Uterus (tissue), 4 donors: ENCODE measurements around the gene HAUS5. TPM values are rescaled to one million over a fixed set of nuclear protein-coding genes. Genes with fewer than 3 reads are reported as not detected.

ENCODE experiments used
- DNase-seq, 2 donors: peaks; one replicate each; pipeline ENCODE4 v3.0.0-alpha.2; 2019 to 2020
- H3K27ac ChIP-seq, 2 donors: fragments of 200-600 bp; sonication (generic); 1 replicate in 1 of 2; 2 replicates in 1 of 2; pipeline ENCODE4 v1.5.1; 2016 to 2018
- H3K27me3 ChIP-seq, 2 donors: fragments of 200-600 bp; sonication (generic); one replicate each; pipeline ENCODE4 v1.5.1; 2018 to 2019; ENCODE audit warnings: control low read depth in 1 of 2
- H3K36me3 ChIP-seq, 2 donors: fragments of 200-600 bp; sonication (generic); one replicate each; pipeline ENCODE4 v1.5.1; 2019; ENCODE audit warnings: control low read depth in 1 of 2
- H3K4me1 ChIP-seq, 2 donors: fragments of 200-600 bp; sonication (generic); one replicate each; pipeline ENCODE4 v1.5.1; 2018 to 2019; ENCODE audit warnings: control low read depth in 1 of 2
- H3K4me3 ChIP-seq, 2 donors: fragments of 200-600 bp; sonication (generic); 1 replicate in 1 of 2; 2 replicates in 1 of 2; pipeline ENCODE4 v1.5.1; 2018 to 2019; ENCODE audit warnings: mild to moderate bottlenecking in 1 of 2
- H3K9me3 ChIP-seq, 2 donors: fragments of 200-600 bp; sonication (generic); one replicate each; pipeline ENCODE4 v1.5.1; 2019; ENCODE audit warnings: control low read depth in 1 of 2
- CTCF ChIP-seq, 4 experiments: fragments of 200-600 bp in 2 of 4; fragments of 450-650 bp in 2 of 4; sonication (generic) in 2 of 4; IDR thresholded peaks; one replicate each; pipeline ENCODE4 v1.5.1; 2016 to 2019; ENCODE audit warnings: antibody characterized with exemption in 4 of 4, mild to moderate bottlenecking in 2 of 4, moderate library complexity in 1 of 4
- POLR2A ChIP-seq, 2 donors: fragments of 450-650 bp; IDR thresholded peaks; one replicate each; pipeline ENCODE4 v1.6.1; 2016; ENCODE audit warnings: antibody characterized with exemption in 2 of 2, mild to moderate bottlenecking in 1 of 2, moderate library complexity in 1 of 2
- intact Hi-C: fragments of 100-400 bp; cut with DNase I; formaldehyde crosslinking; loops from one replicate; pipeline ENCODE4 v1.15.1; 2023; ENCODE audit warnings: low total_unique reads
- total RNA-seq, 4 donors: library from RNA; depleted of rRNA in 3 of 4; stranded (reverse); fragments of >200 nt in 3 of 4; gene quantifications; one replicate each; pipeline versions ENCODE4 v1.1.0 to v1.2.4, GENCODE V29; 2014 to 2023
- donor health status: DM: yes; HTN: yes; CAD: no.

Gene HAUS5
- total RNA-seq, 4 donors from 2014 or later = 6.1 to 37.9 (median 17.7) TPM

- TF ChIP-seq POLR2A (IDR thresholded peaks at IDR 0.05) = no peak
- no peak for TF ChIP-seq CTCF (IDR thresholded peaks at IDR 0.05)
Measured at GRCh38 chr19:35633727-35634440, 21.3 kb downstream of the HAUS5 start.

GRCh38 chr19:35636651-35637050 lies 24.1 kb downstream of the HAUS5 start:
- intact Hi-C loops = no loop called here
- Histone ChIP-seq H3K27ac (no peak overlapping the region), H3K36me3 (no peaks in the 10 kb centered on the region), H3K4me3 (no peak overlapping the region), H3K9me3 (no peaks in the 10 kb centered on the region), H3K27me3 (no peaks in the 10 kb centered on the region), H3K4me1 (no peaks in the 10 kb centered on the region)
- no peak for DNase-seq
- TF ChIP-seq POLR2A (IDR thresholded peaks at IDR 0.05) (no peak), CTCF (IDR thresholded peaks at IDR 0.05) (no peak)

More at GRCh38 chr19:35633727-35634440, 21.3 kb downstream of the HAUS5 start:
- H3K4me1 ChIP-seq = peaks cover 5 to 6% of the 10 kb centered on the region in 2 donors
- no peaks in the 10 kb centered on the region for H3K27me3 ChIP-seq
- H3K4me3 ChIP-seq = no peak overlapping the region
- no peaks in the 10 kb centered on the region for H3K36me3 ChIP-seq
- DNase-seq = no peak
- intact Hi-C loops = no loop called here
- no peaks in the 10 kb centered on the region for H3K9me3 ChIP-seq
- H3K27ac ChIP-seq = no peak overlapping the region

- Histone ChIP-seq H3K36me3 (no peaks in the 10 kb centered on the region), H3K4me3 (no peak overlapping the region), H3K4me1 (no peaks in the 10 kb centered on the region), H3K9me3 (no peaks in the 10 kb centered on the region), H3K27me3 (no peaks in the 10 kb centered on the region), H3K27ac (no peak overlapping the region)
- no peak for TF ChIP-seq CTCF (IDR thresholded peaks at IDR 0.05)
- TF ChIP-seq POLR2A (IDR thresholded peaks at IDR 0.05) = no peak
- DNase-seq = no peak
- intact Hi-C loops = no loop called here
Measured at GRCh38 chr19:35637165-35637564, 24.6 kb downstream of the HAUS5 start.

- no peaks in the 10 kb centered on the region for H3K36me3 ChIP-seq
- TF ChIP-seq POLR2A (IDR thresholded peaks at IDR 0.05) = no peak
- TF ChIP-seq CTCF (IDR thresholded peaks at IDR 0.05) = no peak
- intact Hi-C loops = no loop called here
- no peaks in the 10 kb centered on the region for H3K9me3 ChIP-seq
- DNase-seq = no peak
- no peak overlapping the region for H3K4me3 ChIP-seq
- no peak overlapping the region for H3K27ac ChIP-seq
- H3K27me3 ChIP-seq = no peaks in the 10 kb centered on the region
- H3K4me1 ChIP-seq = no peaks in the 10 kb centered on the region
Measured at GRCh38 chr19:35639321-35639639, 26.7 kb downstream of the HAUS5 start.

GRCh38 chr19:35639863-35640262 lies 27.3 kb downstream of the HAUS5 start:
- DNase-seq = no peak
- TF ChIP-seq POLR2A (IDR thresholded peaks at IDR 0.05) (no peak), CTCF (IDR thresholded peaks at IDR 0.05) (no peak)
- Histone ChIP-seq H3K4me1 (no peaks in the 10 kb centered on the region), H3K36me3 (no peaks in the 10 kb centered on the region), H3K9me3 (no peaks in the 10 kb centered on the region), H3K27ac (no peak overlapping the region), H3K4me3 (no peak overlapping the region), H3K27me3 (no peaks in the 10 kb centered on the region)
- intact Hi-C loops = no loop called here
